GM12865 (cell line): ENCODE data around the gene SH2B3.
"Not testable (repeated sequence)": the region's sequence is repeated elsewhere in the genome, so short reads cannot be mapped to it uniquely, and the experiment has no call there.

Experiments used
- DNase-seq: peaks from one replicate; pipeline ENCODE4 v3.0.0; 2010; ENCODE audit warnings: low read depth
- H3K4me3 ChIP-seq: 2 replicates; pipeline ENCODE4 v1.5.1; 2011; ENCODE audit warnings: mild to moderate bottlenecking, low read depth, low read length, control low read depth
- CTCF ChIP-seq: IDR thresholded peaks from 2 replicates; pipeline ENCODE4 v1.5.1; 2011; ENCODE audit warnings: low read length, control low read depth, low read depth, inconsistent platforms; ENCODE audit not compliant: insufficient read depth; ENCODE audit errors: missing control alignments

Gene SH2B3

GRCh38 chr12:111457071-111457470 lies 51.3 kb downstream of the SH2B3 start:
- no peak overlapping the region for H3K4me3 ChIP-seq
- DNase-seq: no peak
- TF ChIP-seq CTCF: no peak

GRCh38 chr12:111457577-111457976 lies 51.9 kb downstream of the SH2B3 start:
- no peak overlapping the region for H3K4me3 ChIP-seq
- DNase-seq: no peak
- no peak for TF ChIP-seq CTCF

DNA sequence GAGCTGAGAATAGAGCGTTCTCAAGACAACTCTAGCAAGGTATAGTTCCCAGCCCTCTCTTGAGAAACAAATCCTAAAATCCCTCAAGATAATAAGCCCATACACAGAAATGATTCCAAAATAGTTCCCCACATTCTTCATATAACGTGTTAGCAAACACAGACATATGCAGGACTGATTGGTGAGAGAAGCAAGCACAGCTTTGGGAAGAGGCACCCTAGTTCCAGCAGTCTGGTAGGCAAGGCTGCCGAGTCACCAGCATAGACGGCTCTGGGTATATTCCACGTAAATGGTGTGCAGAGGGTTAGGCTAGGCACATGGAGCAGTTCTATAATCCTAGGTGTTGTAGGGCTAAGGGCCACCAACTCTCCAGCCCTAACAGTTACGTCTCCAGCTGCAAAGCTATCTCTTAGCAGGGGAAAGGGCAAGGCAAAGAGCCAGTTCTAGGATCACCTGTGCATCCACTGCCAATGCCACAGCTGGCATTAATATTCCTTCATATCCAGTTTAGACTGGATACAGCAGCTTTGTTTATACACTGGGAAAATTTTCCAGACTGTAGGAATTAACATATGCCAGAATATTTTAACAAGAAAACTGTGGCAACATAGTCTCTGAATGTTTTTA lies 52.9 kb downstream of the SH2B3 start:
- DNase-seq: no peak
- no peak overlapping the region for H3K4me3 ChIP-seq
- TF ChIP-seq CTCF: no peak

GRCh38 chr12:111460111-111460510 lies 54.4 kb downstream of the SH2B3 start:
- DNase-seq, H3K4me3 ChIP-seq: not testable (repeated sequence)

DNA sequence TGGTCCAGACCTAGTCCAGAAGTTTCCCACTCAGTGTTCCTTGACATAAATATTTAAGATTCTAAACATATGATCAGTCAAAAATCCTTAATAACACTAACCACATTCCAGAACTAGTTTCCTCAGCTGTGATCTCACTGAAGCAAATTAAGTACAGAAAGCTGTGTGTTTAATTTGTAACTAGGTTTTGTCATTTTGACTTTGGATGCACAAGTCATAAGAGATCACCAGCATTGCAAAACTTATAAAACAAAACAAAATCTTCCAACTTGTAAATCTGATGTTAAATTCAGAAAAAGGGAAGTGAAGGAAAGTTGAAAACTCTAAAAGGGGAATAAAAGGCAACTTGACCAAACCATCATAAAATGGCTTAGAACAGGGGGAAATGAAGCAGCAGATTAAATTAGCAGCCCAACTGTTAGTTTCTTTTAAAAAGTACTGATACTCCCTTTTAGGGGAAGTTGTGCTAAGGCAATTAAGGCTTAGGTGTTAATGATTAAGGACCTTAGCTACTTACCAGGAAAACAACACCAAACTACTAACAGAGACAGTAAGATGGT lies 56.6 kb downstream of the SH2B3 start:
- H3K4me3 ChIP-seq: no peak overlapping the region
- TF ChIP-seq CTCF: no peak
- no peak for DNase-seq

GRCh38 chr12:111467092-111467856 lies 61.6 kb downstream of the SH2B3 start:
- no peak overlapping the region for H3K4me3 ChIP-seq
- DNase-seq: no peak
- no peak for TF ChIP-seq CTCF

DNA sequence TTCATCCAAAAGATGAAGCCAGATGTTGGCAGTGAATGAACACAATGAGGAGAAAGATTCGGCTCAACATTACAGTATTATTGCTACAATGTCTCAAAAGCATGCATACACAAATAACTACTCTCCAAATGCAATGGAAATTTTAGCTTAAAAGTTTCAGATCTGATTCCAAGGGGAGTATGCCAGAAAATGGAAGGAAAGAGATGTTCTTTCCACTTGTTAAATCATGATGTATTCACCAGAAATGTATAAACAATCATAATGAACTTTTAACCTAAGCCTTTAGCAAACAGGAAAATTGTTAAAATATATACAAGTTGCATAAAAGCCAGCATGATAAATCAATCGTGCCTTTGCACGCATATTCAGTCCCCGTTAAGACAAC lies 62.1 kb downstream of the SH2B3 start:
- no peak for TF ChIP-seq CTCF
- DNase-seq: no peak
- H3K4me3 ChIP-seq: no peak overlapping the region
